ENCODE results near the gene CTSC. TPM values are rescaled to one million over a fixed set of nuclear protein-coding genes. Genes with fewer than 3 reads are reported as not detected.

The CTSC gene
- total RNA-seq, 2 donors from 2014 or later: 96.7 to 147 TPM

DNA sequence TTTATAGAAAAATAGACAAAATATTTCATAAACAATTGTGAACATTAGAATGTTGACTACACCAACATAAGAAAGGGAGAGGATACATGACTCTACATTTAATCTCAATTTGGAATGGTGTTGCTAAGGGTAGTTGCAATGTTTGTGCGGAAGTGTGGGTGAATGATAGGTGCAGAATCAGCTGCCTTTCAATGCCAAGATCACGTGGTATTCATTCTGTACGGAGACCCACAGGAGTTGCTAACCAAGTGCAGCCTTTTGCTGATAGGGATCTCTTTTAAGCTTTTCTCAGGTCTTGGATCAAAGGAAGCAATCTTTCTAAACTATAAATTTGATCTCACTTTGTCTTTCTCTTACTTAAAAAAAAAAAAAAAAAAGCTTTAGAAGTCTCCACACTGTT, 29.8 kb upstream of the CTSC start:
- DNase-seq: no peak
- Histone ChIP-seq H3K36me3 (no peaks in the 10 kb centered on the region), H3K27me3 (no peaks in the 10 kb centered on the region), H3K9ac (ENCODE audit: low read depth in 2 of 2, low read length in 2 of 2) (no peak overlapping the region), H3K27ac (no peak overlapping the region), H3K9me3 (no peaks in the 10 kb centered on the region), H3K4me3 (no peak overlapping the region), H3K4me1 (no peaks in the 10 kb centered on the region)
- intact Hi-C loops (cut with DNase I): no loop called here
- no peak for TF ChIP-seq CTCF (IDR thresholded peaks at IDR 0.05)

- no peaks in the 10 kb centered on the region for H3K27me3 ChIP-seq
- no peaks in the 10 kb centered on the region for H3K36me3 ChIP-seq
- intact Hi-C loops (cut with DNase I): no loop called here
- no peak overlapping the region for H3K4me3 ChIP-seq
- no peak overlapping the region for H3K9ac ChIP-seq (ENCODE audit: low read depth in 2 of 2, low read length in 2 of 2)
- no peaks in the 10 kb centered on the region for H3K4me1 ChIP-seq
- H3K9me3 ChIP-seq: no peaks in the 10 kb centered on the region
- DNase-seq: no peak
- no peak for TF ChIP-seq CTCF (IDR thresholded peaks at IDR 0.05)
- H3K27ac ChIP-seq: no peak overlapping the region
These were observed 26.1 kb upstream of the CTSC start for GRCh38 chr11:88363648-88364065.

DNA sequence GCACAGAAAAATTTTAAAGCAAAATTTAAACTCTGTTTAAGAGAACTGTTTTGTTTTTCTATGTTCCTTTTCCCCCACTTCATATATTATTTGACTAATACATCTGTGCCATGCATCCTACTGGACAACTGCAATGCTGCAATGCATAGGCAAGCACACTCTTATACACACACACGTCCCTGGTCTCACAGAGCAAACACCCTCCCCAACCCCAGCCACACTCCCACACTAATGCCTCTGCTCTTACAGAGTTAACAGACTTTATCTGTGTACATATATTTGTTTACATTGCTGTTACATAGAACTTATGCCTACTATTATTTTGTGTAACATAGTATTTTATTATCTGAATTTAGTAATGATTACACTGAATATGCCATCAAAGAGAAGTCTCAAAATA, 25.5 kb upstream of the CTSC start:
- intact Hi-C loops (cut with DNase I): no loop called here
- Histone ChIP-seq H3K36me3 (no peaks in the 10 kb centered on the region), H3K4me3 (no peak overlapping the region), H3K9me3 (no peaks in the 10 kb centered on the region), H3K27ac (no peak overlapping the region), H3K4me1 (no peaks in the 10 kb centered on the region), H3K27me3 (no peaks in the 10 kb centered on the region), H3K9ac (ENCODE audit: low read depth in 2 of 2, low read length in 2 of 2) (no peak overlapping the region)
- DNase-seq: no peak
- no peak for TF ChIP-seq CTCF (IDR thresholded peaks at IDR 0.05)

DNA sequence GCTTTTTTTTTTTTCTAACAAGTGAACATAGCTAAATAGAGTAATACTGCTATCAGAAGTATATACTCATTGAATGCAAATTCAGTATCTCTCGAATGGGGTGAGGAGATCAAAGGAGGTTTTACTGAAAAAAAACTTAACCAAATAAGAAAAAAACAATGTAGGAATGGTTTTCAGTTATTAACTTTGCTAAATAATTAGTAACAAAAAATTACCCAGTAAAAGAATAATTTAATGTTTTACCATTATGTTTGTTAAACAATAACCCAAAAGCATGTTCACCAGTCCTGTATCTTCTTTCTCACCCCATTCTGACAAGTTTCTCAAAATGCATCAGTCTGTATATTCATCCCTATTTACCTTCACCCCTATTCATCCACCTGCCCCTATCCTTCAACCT, 22.6 kb upstream of the CTSC start:
- Histone ChIP-seq H3K4me1 (no peaks in the 10 kb centered on the region), H3K9ac (ENCODE audit: low read depth in 2 of 2, low read length in 2 of 2) (no peak overlapping the region), H3K27me3 (no peaks in the 10 kb centered on the region), H3K9me3 (no peaks in the 10 kb centered on the region), H3K4me3 (no peak overlapping the region), H3K36me3 (no peaks in the 10 kb centered on the region), H3K27ac (no peak overlapping the region)
- intact Hi-C loops (cut with DNase I): no loop called here
- TF ChIP-seq CTCF (IDR thresholded peaks at IDR 0.05): no peak
- no peak for DNase-seq

DNA sequence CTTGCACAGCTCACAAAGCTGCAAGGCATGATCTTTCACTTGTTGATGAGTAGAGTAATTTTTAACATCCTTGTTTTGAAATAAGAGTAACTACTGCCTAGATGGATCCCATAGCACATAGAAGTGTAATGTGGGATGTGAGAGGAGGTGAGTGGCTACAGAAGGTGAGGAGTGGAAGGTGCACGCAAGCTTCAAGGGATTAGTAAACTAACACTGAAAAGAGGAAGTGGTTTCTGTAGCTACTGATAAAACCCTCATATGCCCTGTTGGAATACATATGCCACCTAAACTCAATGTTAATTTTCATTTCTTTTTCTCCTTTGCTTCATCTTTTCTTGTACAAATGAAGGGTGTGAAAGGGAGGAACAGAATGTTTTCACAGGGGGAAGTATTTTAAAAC, 22.0 kb upstream of the CTSC start:
- no peak for DNase-seq
- no peak for TF ChIP-seq CTCF (IDR thresholded peaks at IDR 0.05)
- Histone ChIP-seq H3K9ac (ENCODE audit: low read depth in 2 of 2, low read length in 2 of 2) (no peak overlapping the region), H3K9me3 (no peaks in the 10 kb centered on the region), H3K27ac (no peak overlapping the region), H3K4me1 (no peaks in the 10 kb centered on the region), H3K36me3 (no peaks in the 10 kb centered on the region), H3K27me3 (no peaks in the 10 kb centered on the region), H3K4me3 (no peak overlapping the region)
- intact Hi-C loops (cut with DNase I): no loop called here

DNA sequence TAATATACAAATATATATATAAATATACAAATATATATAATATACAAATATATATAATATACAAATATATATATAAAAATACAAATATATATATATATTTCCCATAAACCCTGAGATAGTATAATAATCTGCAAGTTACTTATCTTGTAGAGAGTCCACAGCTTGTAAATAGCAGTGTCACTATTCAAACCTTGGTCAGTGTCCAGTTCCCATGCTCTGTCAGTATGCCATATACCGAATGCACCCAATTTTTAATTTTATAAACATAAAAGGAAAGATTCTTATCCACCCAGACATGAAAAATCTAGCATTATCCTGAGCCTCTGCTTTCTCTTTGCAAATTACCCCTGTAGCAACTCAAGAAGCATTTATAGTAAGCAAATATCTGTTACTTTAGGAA, 21.6 kb upstream of the CTSC start:
- H3K4me3 ChIP-seq: no peak overlapping the region
- no peaks in the 10 kb centered on the region for H3K9me3 ChIP-seq
- no peak overlapping the region for H3K27ac ChIP-seq
- no peaks in the 10 kb centered on the region for H3K27me3 ChIP-seq
- no peaks in the 10 kb centered on the region for H3K36me3 ChIP-seq
- no peaks in the 10 kb centered on the region for H3K4me1 ChIP-seq
- no peak overlapping the region for H3K9ac ChIP-seq (ENCODE audit: low read depth in 2 of 2, low read length in 2 of 2)
- DNase-seq: no peak
- intact Hi-C loops (cut with DNase I): no loop called here
- no peak for TF ChIP-seq CTCF (IDR thresholded peaks at IDR 0.05)

Measured in colonic mucosa (tissue), 4 donors.